B cell (primary cell): ENCODE data around the gene PIH1D1.

Experiments
- CTCF ChIP-seq: fragments of 200-600 bp; IDR thresholded peaks from one replicate; pipeline ENCODE4 v1.8.0; 2022; ENCODE audit warnings: antibody characterized with exemption, mild to moderate bottlenecking
- EZH2 ChIP-seq: IDR thresholded peaks from 2 replicates; pipeline ENCODE4 v1.6.1; 2012; ENCODE audit warnings: borderline replicate concordance, low read depth, mild to moderate bottlenecking, moderate library complexity, low read length; ENCODE audit not compliant: insufficient read depth, poor library complexity, severe bottlenecking

GRCh38 chr19:49456326-49456725 lies 4.7 kb upstream of the PIH1D1 start:
- no peak for TF ChIP-seq CTCF
- no peak for TF ChIP-seq EZH2
